Tibial nerve (tissue), 4 donors: ENCODE results near the gene ELMO3. TPM values are rescaled to one million over a fixed set of nuclear protein-coding genes. Genes with fewer than 3 reads are reported as not detected.

Source experiments
- DNase-seq, 2 donors: peaks; one replicate each; pipeline ENCODE4 v3.0.0-alpha.2; 2019; ENCODE audit warnings: low spot score in 2 of 2
- H3K27ac ChIP-seq, 4 donors: fragments of 200-600 bp; sonication (generic) in 3 of 4; one replicate each; pipeline ENCODE4 v1.5.1; 2017 to 2019; ENCODE audit warnings: mild to moderate bottlenecking in 1 of 4
- H3K27me3 ChIP-seq, 2 donors: fragments of 200-600 bp; sonication (generic) in 1 of 2; one replicate each; pipeline versions ENCODE4 v1.5.1 to v1.6.0; 2017 to 2019
- H3K36me3 ChIP-seq, 3 donors: fragments of 200-600 bp; sonication (generic); one replicate each; pipeline ENCODE4 v1.5.1; 2018 to 2019
- H3K4me1 ChIP-seq, 4 donors: fragments of 200-600 bp; sonication (generic) in 3 of 4; one replicate each; pipeline ENCODE4 v1.5.1; 2017 to 2019
- H3K4me3 ChIP-seq, 4 donors: fragments of 200-600 bp; sonication (generic) in 3 of 4; one replicate each; pipeline ENCODE4 v1.5.1; 2017 to 2019; ENCODE audit warnings: mild to moderate bottlenecking in 1 of 4, moderate library complexity in 1 of 4
- H3K9me3 ChIP-seq, 4 donors: fragments of 200-600 bp; sonication (generic) in 3 of 4; one replicate each; pipeline ENCODE4 v1.5.1; 2017 to 2019
- EP300 ChIP-seq, 2 donors: sonication (generic); formaldehyde crosslinking; IDR thresholded peaks; one replicate each; pipeline ENCODE4 v1.6.1; 2017; ENCODE audit warnings: antibody characterized with exemption in 2 of 2, mild to moderate bottlenecking in 1 of 2
- POLR2A ChIP-seq, 2 donors: fragments of 450-650 bp; IDR thresholded peaks; one replicate each; pipeline ENCODE4 v1.6.1; 2017; ENCODE audit warnings: antibody characterized with exemption in 2 of 2, mild to moderate bottlenecking in 2 of 2, moderate library complexity in 2 of 2
- WGBS, 2 donors: methylation state at CpG; one replicate each; pipeline ENCODE4 v1.1.5; 2018; 5-methylcytosine and 5-hydroxymethylcytosine counted together
- total RNA-seq, 4 donors: library from RNA; depleted of rRNA; stranded (reverse); fragments of >200 nt; gene quantifications; one replicate each; pipeline ENCODE4 v1.1.0, GENCODE V29; 2016
- TF ChIP-seq, protein P1 (sequence below), 5 experiments: fragments of 200-600 bp in 3 of 5; fragments of 450-650 bp in 2 of 5; sonication (generic) in 3 of 5; IDR thresholded peaks; one replicate each; pipeline ENCODE4 v1.5.1; 2016 to 2019; ENCODE audit warnings: antibody characterized with exemption in 5 of 5, mild to moderate bottlenecking in 3 of 5, moderate library complexity in 2 of 5

The ELMO3 gene
- total RNA-seq, 4 donors from 2014 or later = 2.4 to 14.4 (median 4.4) TPM

- Histone ChIP-seq H3K36me3 (peaks cover 0 to 58% (median 0%) of the 10 kb centered on the region in 3 donors), H3K27ac (peak overlapping the region in 1 of 4 donors; percentile 17), H3K27me3 (no peaks in the 10 kb centered on the region), H3K4me3 (no peak overlapping the region), H3K9me3 (no peaks in the 10 kb centered on the region), H3K4me1 (peaks cover 0 to 14% (median 0%) of the 10 kb centered on the region in 4 donors)
- WGBS, 2 donors = 69 to 75% methylated on average over 18 of the region's 18 CpGs
- peak in 1 of 2 donors; percentile 30 for DNase-seq
- no peak for TF ChIP-seq POLR2A (IDR thresholded peaks at IDR 0.05)
- no peak for TF ChIP-seq EP300 (IDR thresholded peaks at IDR 0.05)
- TF ChIP-seq, protein P1, sequence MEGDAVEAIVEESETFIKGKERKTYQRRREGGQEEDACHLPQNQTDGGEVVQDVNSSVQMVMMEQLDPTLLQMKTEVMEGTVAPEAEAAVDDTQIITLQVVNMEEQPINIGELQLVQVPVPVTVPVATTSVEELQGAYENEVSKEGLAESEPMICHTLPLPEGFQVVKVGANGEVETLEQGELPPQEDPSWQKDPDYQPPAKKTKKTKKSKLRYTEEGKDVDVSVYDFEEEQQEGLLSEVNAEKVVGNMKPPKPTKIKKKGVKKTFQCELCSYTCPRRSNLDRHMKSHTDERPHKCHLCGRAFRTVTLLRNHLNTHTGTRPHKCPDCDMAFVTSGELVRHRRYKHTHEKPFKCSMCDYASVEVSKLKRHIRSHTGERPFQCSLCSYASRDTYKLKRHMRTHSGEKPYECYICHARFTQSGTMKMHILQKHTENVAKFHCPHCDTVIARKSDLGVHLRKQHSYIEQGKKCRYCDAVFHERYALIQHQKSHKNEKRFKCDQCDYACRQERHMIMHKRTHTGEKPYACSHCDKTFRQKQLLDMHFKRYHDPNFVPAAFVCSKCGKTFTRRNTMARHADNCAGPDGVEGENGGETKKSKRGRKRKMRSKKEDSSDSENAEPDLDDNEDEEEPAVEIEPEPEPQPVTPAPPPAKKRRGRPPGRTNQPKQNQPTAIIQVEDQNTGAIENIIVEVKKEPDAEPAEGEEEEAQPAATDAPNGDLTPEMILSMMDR (IDR thresholded peaks at IDR 0.05) = no peak
These were observed 17.9 kb downstream of the ELMO3 start for GRCh38 chr16:67216612-67217490.

DNA sequence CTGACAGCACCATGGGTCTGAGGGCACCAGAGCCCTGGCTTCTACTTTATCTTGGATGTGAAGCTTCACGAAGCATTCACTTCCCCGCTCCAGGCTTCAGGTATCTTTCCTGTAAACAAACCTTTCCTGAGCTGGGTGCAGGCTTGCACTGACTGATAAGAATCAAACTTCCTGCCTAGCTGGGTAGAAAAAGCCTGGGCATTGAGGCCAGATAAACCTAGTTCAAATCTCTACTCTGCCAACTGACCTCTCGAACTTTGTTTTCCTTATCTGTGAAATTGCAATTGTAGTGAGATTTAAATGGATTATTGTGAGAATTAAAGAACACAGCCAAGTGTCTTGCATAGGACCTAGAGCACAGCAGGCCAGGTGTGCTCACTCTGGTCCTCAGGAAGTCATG is 25.1 kb downstream of the ELMO3 start:
- Histone ChIP-seq H3K27me3 (no peaks in the 10 kb centered on the region), H3K27ac (no peak overlapping the region), H3K36me3 (peaks cover 0 to 41% (median 0%) of the 10 kb centered on the region in 3 donors), H3K4me1 (peaks cover 0 to 30% (median 10%) of the 10 kb centered on the region in 4 donors), H3K4me3 (no peak overlapping the region), H3K9me3 (no peaks in the 10 kb centered on the region)
- DNase-seq = no peak
- WGBS, 2 donors = 71 to 75% methylated on average over 3 of the region's 3 CpGs
- TF ChIP-seq, protein P1 (IDR thresholded peaks at IDR 0.05) = no peak
- TF ChIP-seq EP300 (IDR thresholded peaks at IDR 0.05) (no peak), POLR2A (IDR thresholded peaks at IDR 0.05) (no peak)

GRCh38 chr16:67226295-67226803 is 27.4 kb downstream of the ELMO3 start:
- TF ChIP-seq, protein P1 (IDR thresholded peaks at IDR 0.05) = no peak
- TF ChIP-seq POLR2A (IDR thresholded peaks at IDR 0.05) (no peak), EP300 (IDR thresholded peaks at IDR 0.05) (no peak)
- no peak for DNase-seq
- Histone ChIP-seq H3K9me3 (no peaks in the 10 kb centered on the region), H3K4me3 (peak overlapping the region; percentile 74 to 94 (median 86)), H3K4me1 (peaks cover 0 to 30% (median 10%) of the 10 kb centered on the region in 4 donors), H3K36me3 (peaks cover 0 to 57% (median 0%) of the 10 kb centered on the region in 3 donors), H3K27me3 (no peaks in the 10 kb centered on the region), H3K27ac (peak overlapping the region; percentile 21 to 92 (median 84))
- 5 to 6% methylated on average over 12 of the region's 12 CpGs for WGBS, 2 donors

GRCh38 chr16:67226804-67227566 is 28.1 kb downstream of the ELMO3 start, which contains the start of gene TMEM208:
Gene TMEM208, plus strand, starts transcription at chr16:67227130. Its CDS starts 89 bp downstream, at chr16:67227219.
- no peaks in the 10 kb centered on the region for H3K9me3 ChIP-seq
- peaks cover 0 to 30% (median 10%) of the 10 kb centered on the region in 4 donors for H3K4me1 ChIP-seq
- peak; percentile 98 to 99 for TF ChIP-seq EP300 (IDR thresholded peaks at IDR 0.05)
- TF ChIP-seq POLR2A (IDR thresholded peaks at IDR 0.05) = peak; percentile 76 to 89
- TF ChIP-seq, protein P1 (IDR thresholded peaks at IDR 0.05) = peak in 3 of 5 experiments; percentile 7 to 60 (median 49)
- H3K27me3 ChIP-seq = no peaks in the 10 kb centered on the region
- 0 to 1% methylated on average over 37 to 44 of the region's 46 CpGs for WGBS, 2 donors
- H3K4me3 ChIP-seq = peak within 1 kb of the TSS; percentile 74 to 94 (median 86)
- peaks cover 0 to 57% (median 4%) of the 10 kb centered on the region in 3 donors for H3K36me3 ChIP-seq
- peak within 1 kb of the TSS; percentile 21 to 92 (median 84) for H3K27ac ChIP-seq
- DNase-seq = peak; percentile 95 to 98
